Hepatocyte (in vitro differentiated cells): ENCODE measurements around the gene ZC3H12C. TPM values are rescaled to one million over a fixed set of nuclear protein-coding genes. Genes with fewer than 3 reads are reported as not detected.
A peak's percentile ranks its signal among the peaks of the same experiment; 100 is the strongest.
"Not testable (repeated sequence)": the region's sequence is repeated elsewhere in the genome, so short reads cannot be mapped to it uniquely, and the experiment has no call there.

ENCODE experiments used
- DNase-seq: peaks from one replicate; pipeline ENCODE4 v3.0.0-alpha.2; 2016; ENCODE audit warnings: low spot score
- H2AFZ ChIP-seq: fragments of 200-600 bp; sonication (generic); 2 replicates; pipeline ENCODE4 v1.6.0; 2016; ENCODE audit warnings: antibody characterized with exemption, mild to moderate bottlenecking
- H3K27ac ChIP-seq: fragments of 200-600 bp; sonication (generic); 2 replicates; pipeline ENCODE4 v1.5.1; 2016; ENCODE audit warnings: mild to moderate bottlenecking
- H3K27me3 ChIP-seq: fragments of 200-600 bp; sonication (generic); 2 replicates; pipeline ENCODE4 v1.6.1; 2016
- H3K36me3 ChIP-seq: fragments of 200-600 bp; sonication (generic); replicated peaks from 2 replicates; pipeline ENCODE4 v1.5.1; 2016; ENCODE audit warnings: low read depth; ENCODE audit not compliant: insufficient read depth
- H3K4me1 ChIP-seq: fragments of 200-600 bp; sonication (generic); 2 replicates; pipeline ENCODE4 v1.5.1; 2016; ENCODE audit warnings: mild to moderate bottlenecking, moderate library complexity; ENCODE audit not compliant: insufficient read depth
- H3K4me2 ChIP-seq: fragments of 200-600 bp; sonication (generic); 2 replicates; pipeline ENCODE4 v1.6.0; 2016
- H3K4me3 ChIP-seq: fragments of 200-600 bp; sonication (generic); 2 replicates; pipeline ENCODE4 v1.5.1; 2016; ENCODE audit warnings: mild to moderate bottlenecking
- H3K79me2 ChIP-seq: fragments of 200-600 bp; sonication (generic); 2 replicates; pipeline ENCODE4 v1.6.0; 2017; ENCODE audit warnings: mild to moderate bottlenecking
- H3K9me2 ChIP-seq: fragments of 200-600 bp; sonication (generic); replicated peaks from 2 replicates; pipeline ENCODE4 v1.6.0; 2017; ENCODE audit warnings: mild to moderate bottlenecking; ENCODE audit not compliant: insufficient read depth
- H3K9me3 ChIP-seq: fragments of 200-600 bp; sonication (generic); 2 replicates; pipeline ENCODE4 v1.5.1; 2016; ENCODE audit warnings: low read depth, mild to moderate bottlenecking
- H4K20me1 ChIP-seq: fragments of 200-600 bp; sonication (generic); 2 replicates; pipeline ENCODE4 v1.6.0; 2016; ENCODE audit warnings: mild to moderate bottlenecking; ENCODE audit not compliant: insufficient read depth, poor library complexity, severe bottlenecking
- CTCF ChIP-seq: fragments of 200-600 bp; sonication (generic); IDR thresholded peaks from 2 replicates; pipeline ENCODE4 v1.5.1; 2016; ENCODE audit warnings: antibody characterized with exemption, mild to moderate bottlenecking; ENCODE audit not compliant: poor library complexity
- EZH2 ChIP-seq: fragments of 200-600 bp; sonication (generic); IDR thresholded peaks from 2 replicates; pipeline ENCODE4 v1.6.1; 2016; ENCODE audit warnings: antibody characterized with exemption, mild to moderate bottlenecking, borderline replicate concordance
- EZH2phosphoT487 ChIP-seq: fragments of 200-600 bp; sonication (generic); IDR thresholded peaks from one replicate; pipeline ENCODE4 v1.6.1; 2018; ENCODE audit warnings: antibody characterized with exemption, mild to moderate bottlenecking, low read depth, moderate library complexity; ENCODE audit not compliant: unreplicated experiment, severe bottlenecking
- WGBS: methylation state at CpG from one replicate; pipeline ENCODE4 v1.1.6; 2016; ENCODE audit warnings: low lambda C conversion rate; ENCODE audit errors: missing lambda C conversion rate; 5-methylcytosine and 5-hydroxymethylcytosine counted together
- polyA plus RNA-seq: library from polyadenylated mRNA; unstranded; fragments of >200 nt; fragmentation: Nextera tagmentation; extraction: Ambion mirVana; gene quantifications from 2 replicates; pipeline ENCODE4 v1.2.1, GENCODE V29; 2016
- total RNA-seq: library from RNA; depleted of rRNA; stranded (reverse); fragments of >200 nt; gene quantifications from 2 replicates; pipeline ENCODE4 v1.2.3, GENCODE V29; 2014

The ZC3H12C gene
- total and polyA plus RNA-seq, 2 experiments from 2014 or later: 1.7 to 12.3 TPM

GRCh38 chr11:110065189-110065588 is 28.0 kb upstream of the ZC3H12C start:
- 46% methylated on average over 2 of the region's 2 CpGs for WGBS
- Histone ChIP-seq H3K79me2 (no peaks in the 10 kb centered on the region), H3K4me3 (no peak overlapping the region), H3K9me2 (no peaks in the 10 kb centered on the region), H3K4me2 (no peak overlapping the region), H2AFZ (no peak overlapping the region), H3K27me3 (no peaks in the 10 kb centered on the region), H4K20me1 (no peaks in the 10 kb centered on the region), H3K9me3 (no peaks in the 10 kb centered on the region), H3K27ac (no peak overlapping the region), H3K4me1 (no peaks in the 10 kb centered on the region), H3K36me3 (no peaks in the 10 kb centered on the region)
- TF ChIP-seq CTCF: no peak
- no peak for TF ChIP-seq EZH2phosphoT487
- TF ChIP-seq EZH2: no peak
- DNase-seq: no peak

- not testable (repeated sequence) for H3K27ac ChIP-seq
Observed at GRCh38 chr11:110068001-110068400, 25.2 kb upstream of the ZC3H12C start.

GRCh38 chr11:110069158-110069737 is 23.9 kb upstream of the ZC3H12C start:
- Histone ChIP-seq H3K4me1 (no peaks in the 10 kb centered on the region), H3K27me3 (no peaks in the 10 kb centered on the region), H3K4me2 (no peak overlapping the region), H3K79me2 (no peaks in the 10 kb centered on the region), H3K9me3 (no peaks in the 10 kb centered on the region), H2AFZ (no peak overlapping the region), H4K20me1 (no peaks in the 10 kb centered on the region), H3K9me2 (no peaks in the 10 kb centered on the region), H3K36me3 (no peaks in the 10 kb centered on the region), H3K27ac (no peak overlapping the region), H3K4me3 (no peak overlapping the region)
- peak; percentile 24 for DNase-seq
- TF ChIP-seq EZH2phosphoT487: no peak
- TF ChIP-seq CTCF: no peak
- TF ChIP-seq EZH2: no peak
- WGBS: 59% methylated on average over 7 of the region's 7 CpGs

More at GRCh38 chr11:110068001-110068400, 25.2 kb upstream of the ZC3H12C start:
- DNase-seq, H3K4me1 ChIP-seq, H3K4me3 ChIP-seq, H2AFZ ChIP-seq, H4K20me1 ChIP-seq, H3K9me3 ChIP-seq, H3K36me3 ChIP-seq, H3K4me2 ChIP-seq, H3K9me2 ChIP-seq, H3K27me3 ChIP-seq, H3K79me2 ChIP-seq: not testable (repeated sequence)
- WGBS: 95% methylated on average over 4 of the region's 4 CpGs

GRCh38 chr11:110070176-110070575 is 23.0 kb upstream of the ZC3H12C start:
- Histone ChIP-seq H3K4me1 (peaks cover under 1% of the 10 kb centered on the region), H3K27ac (no peak overlapping the region), H4K20me1 (no peaks in the 10 kb centered on the region), H3K9me2 (no peaks in the 10 kb centered on the region), H3K27me3 (no peaks in the 10 kb centered on the region), H3K4me3 (no peak overlapping the region), H3K36me3 (no peaks in the 10 kb centered on the region), H3K79me2 (no peaks in the 10 kb centered on the region), H2AFZ (no peak overlapping the region), H3K9me3 (no peaks in the 10 kb centered on the region), H3K4me2 (no peak overlapping the region)
- WGBS: 94% methylated on average over 3 of the region's 3 CpGs
- DNase-seq: no peak
- TF ChIP-seq CTCF: no peak
- no peak for TF ChIP-seq EZH2
- no peak for TF ChIP-seq EZH2phosphoT487
